GM11168 (cell line): Measurements from ENCODE around the gene NCBP3.

Source experiments
- in situ Hi-C: fragments of 300-500 bp; cut with MboI; formaldehyde crosslinking; loops from one replicate; pipeline ENCODE4 v1.12.0; 2022; ENCODE audit warnings: low sequenced_read_pairs; ENCODE audit not compliant: unreplicated experiment

Gene NCBP3, protein sequence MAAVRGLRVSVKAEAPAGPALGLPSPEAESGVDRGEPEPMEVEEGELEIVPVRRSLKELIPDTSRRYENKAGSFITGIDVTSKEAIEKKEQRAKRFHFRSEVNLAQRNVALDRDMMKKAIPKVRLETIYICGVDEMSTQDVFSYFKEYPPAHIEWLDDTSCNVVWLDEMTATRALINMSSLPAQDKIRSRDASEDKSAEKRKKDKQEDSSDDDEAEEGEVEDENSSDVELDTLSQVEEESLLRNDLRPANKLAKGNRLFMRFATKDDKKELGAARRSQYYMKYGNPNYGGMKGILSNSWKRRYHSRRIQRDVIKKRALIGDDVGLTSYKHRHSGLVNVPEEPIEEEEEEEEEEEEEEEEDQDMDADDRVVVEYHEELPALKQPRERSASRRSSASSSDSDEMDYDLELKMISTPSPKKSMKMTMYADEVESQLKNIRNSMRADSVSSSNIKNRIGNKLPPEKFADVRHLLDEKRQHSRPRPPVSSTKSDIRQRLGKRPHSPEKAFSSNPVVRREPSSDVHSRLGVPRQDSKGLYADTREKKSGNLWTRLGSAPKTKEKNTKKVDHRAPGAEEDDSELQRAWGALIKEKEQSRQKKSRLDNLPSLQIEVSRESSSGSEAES

GRCh38 chr17:3845621-3846436 lies at the start of gene NCBP3:
Gene NCBP3, minus strand, starts transcription at chr17:3846246. Its CDS starts 23 bp downstream, at chr17:3846223.
- in situ Hi-C loops: no loop called here

DNA sequence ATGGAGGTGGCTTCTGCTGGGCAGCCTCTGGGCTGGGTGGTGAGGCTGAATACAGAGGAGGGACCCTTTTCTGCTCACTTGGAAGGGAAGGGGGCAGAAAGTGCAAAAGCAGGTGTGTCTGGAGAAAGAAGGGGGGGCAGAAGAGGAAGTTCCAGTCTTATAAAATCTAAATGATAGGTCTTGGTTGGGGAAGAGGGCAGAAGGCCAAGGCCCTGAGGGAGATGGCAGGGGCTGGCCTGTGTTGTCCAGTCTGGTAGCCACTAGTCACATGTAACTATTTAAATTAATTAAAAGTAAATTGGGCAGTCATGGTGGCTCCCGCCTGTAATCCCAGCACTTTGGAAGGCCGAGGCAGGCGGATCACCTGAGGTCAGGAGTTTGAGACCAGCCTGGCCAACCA lies 49.3 kb upstream of the NCBP3 start:
- in situ Hi-C loops: no loop called here

GRCh38 chr17:3894911-3895343 lies 48.9 kb upstream of the NCBP3 start:
- in situ Hi-C loops: no loop called here

DNA sequence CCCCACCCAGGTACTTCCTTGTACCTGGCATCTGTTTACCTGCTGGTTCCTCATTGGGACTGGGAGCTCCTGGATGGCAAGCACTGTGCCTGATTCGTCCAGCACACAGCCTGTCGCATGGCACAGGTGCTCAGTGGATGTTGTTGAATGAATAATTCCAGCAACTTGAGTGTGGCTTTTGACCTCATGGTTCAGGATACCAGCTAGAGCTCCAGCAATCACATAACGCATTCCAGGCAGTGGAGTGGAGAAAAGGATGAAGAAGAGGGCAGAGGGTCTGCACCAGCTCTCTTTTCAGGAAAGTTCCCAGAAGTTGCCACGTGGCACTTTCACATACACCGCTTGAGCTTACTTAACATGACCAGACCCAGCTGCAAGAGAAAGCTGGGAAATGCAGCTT lies 48.1 kb upstream of the NCBP3 start:
- in situ Hi-C loops: no loop called here

- in situ Hi-C loops: no loop called here
These were observed 47.7 kb upstream of the NCBP3 start for GRCh38 chr17:3893720-3894116.

DNA sequence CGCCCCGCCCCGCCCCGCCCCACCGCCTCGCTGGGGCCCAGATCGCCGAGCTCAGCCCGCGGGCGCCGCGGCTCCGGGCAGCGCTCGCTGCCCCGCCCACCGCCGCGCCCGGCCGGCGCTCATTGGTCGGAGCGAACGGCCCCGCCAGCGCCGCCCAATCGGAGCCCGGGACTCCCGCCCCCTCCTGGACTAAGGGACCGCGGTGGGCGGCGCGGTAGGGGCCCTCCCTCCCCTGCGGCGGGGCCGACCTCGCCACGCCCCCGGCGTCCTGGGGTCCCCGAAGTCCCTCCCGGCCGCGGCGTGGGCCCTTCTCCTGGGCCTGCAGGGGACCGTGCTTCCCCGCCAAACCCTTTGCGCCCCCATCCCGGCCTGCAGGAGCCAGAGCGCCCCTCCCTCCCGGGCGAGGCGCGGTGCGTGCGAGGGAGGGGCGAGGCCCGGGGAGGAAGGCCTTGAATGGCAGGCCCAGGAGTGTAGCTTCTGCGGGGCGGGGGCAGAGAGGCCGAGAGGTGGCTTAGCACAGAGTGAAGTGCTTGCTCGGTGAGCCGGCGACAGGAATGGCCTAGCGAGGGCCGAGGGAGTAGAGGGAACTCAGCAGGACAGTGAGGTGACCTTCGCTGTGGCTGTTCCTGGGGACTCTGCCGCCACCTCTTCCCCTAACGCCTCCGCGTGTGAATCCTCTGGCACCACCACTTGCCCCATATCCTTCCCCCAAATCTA lies 47.1 kb upstream of the NCBP3 start, which contains the start of gene CAMKK1:
CAMKK1 (minus strand) TSS at position 51 of the 717 bp plus-strand sequence. CDS start 7,366 bp downstream, outside the sequence.
- in situ Hi-C loops: no loop called here

DNA sequence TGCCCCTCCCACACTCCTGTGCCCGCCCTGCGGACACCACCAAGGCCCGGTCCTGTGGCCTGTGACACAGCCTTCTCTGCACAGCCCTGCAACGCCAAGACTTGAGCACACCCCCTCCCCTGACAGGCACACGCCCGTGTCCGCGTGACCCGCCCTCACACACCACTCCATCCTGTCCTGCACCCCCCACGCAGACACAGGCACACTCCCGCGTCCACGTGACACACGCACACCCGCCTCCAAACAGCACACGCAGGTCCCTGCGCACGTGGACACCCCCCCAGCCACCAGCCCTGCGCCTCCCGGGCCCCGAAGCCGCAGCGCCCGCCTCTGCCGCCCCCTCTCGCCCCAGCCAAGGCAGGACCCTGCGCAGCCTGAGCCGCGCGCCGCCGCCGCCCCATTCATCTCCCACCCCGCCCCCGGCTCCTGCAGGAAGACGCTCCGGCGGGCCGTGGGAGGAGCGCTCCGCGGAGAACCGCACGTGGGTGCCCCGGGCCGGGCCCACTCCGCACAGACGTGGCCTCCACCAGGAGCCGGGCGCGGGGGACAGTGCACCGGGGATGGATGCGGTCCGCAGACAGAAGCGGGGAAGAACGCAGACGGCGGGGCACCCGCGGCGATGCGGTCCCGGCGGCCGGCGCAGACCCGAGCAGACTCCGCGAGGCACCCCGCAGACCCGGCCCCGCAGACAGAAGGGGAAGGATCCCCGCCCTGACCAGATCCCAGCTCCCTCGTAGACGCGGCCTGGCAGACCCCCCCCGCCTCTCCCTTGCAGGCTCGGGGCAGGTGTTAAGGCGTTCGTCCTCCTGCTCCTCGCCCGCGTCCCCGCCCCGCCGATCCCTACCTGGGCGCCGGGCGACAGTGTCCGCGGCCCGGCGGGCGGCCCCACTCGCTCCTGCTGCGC lies 46.3 kb upstream of the NCBP3 start:
- in situ Hi-C loops: no loop called here

DNA sequence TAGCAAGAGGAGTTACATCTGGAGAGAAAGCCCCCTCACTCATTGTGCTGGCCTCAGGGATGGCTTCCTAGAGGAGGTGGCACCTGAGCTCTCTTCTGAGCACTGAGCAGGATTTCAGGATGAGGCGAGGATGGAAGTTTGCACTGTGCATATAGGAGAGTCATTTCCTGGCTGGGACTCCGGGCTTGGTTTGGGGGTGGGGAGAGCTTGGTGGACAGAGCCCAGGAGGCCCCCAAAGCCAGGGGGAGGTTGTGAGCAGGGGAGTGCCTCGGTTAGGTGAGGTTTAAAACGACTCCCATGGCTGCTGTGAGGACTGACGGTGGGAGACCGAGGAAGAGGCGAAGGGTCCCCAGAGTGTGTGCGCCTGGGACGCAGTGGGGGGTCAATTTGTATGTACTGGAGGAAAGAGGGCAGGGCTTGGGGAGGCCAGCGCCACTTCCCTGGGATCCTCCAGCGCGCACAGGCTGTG lies 45.6 kb upstream of the NCBP3 start:
- in situ Hi-C loops: no loop called here

DNA sequence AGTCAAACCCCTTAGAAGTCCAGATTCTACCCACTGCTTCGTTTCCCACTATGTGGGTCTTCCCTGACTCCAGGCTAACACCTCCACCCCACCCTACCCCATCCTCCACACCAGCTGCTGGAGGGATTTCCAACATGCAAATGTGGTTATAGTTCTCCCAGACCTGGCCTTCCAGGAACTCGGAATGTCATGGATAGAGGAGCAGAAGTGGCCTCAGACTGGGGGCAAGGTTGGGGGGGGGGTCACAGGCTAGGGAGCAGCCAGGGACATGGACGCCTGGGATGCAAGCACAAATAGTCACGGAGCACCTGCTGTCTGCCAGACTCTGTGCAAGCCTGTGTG lies 44.8 kb upstream of the NCBP3 start:
- in situ Hi-C loops: no loop called here

- in situ Hi-C loops: no loop called here
These were observed 44.2 kb upstream of the NCBP3 start for GRCh38 chr17:3890082-3890877.

DNA sequence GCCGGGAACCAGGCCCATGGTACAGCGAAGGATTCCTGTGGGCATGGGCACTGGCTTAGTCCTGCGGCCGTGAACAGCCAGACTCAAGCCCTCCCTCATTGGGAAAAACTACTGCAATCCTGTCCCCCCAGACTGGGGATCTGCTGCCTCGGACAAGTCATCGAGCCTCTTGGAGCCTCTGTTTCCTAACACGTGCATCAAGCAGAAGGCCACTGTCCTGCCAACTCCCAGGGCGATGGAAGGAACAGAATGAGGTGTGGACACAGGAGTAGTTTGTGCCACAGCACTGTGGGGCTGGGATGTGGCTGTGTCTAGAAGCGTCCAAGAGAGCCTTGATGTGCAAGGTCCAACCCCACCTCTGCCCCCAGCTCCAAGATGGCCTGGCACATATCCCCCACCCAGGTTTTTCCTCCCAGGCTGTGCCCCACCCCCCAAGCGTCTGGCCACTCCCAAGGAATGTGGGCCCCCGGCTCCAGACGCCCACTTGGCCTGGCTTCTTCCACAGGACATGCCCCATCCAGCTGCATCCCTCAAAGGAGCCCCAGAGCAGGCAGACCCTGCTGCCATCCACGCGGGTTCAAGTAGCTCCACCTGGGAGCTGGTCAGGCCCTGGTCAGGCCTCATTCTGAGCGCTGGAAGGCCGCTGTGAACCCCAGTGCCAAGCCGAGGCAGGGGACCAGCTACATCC lies 43.4 kb upstream of the NCBP3 start:
- in situ Hi-C loops: no loop called here

- in situ Hi-C loops: no loop called here
These were observed 42.5 kb upstream of the NCBP3 start for GRCh38 chr17:3888343-3889171.

DNA sequence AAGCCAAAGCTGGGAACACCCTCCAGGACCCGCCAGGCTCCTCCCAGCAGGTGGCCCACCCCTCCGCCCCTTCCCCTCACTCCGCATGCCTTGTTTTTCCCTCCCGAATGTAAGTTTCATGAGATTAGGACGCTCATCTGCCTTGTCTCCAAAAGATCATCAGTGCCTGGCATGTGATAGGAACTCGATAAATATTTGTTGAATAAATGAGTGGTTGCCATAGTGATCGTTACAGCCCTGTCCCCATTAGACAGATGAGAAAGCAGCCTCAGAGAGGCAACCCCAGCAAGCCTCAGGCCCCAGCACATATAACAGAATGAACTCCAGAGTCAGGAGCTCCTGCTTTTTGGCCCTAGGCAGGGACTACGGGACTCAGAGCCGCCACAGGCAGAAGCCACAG lies 41.8 kb upstream of the NCBP3 start:
- in situ Hi-C loops: no loop called here

- in situ Hi-C loops: no loop called here
These were observed 41.3 kb upstream of the NCBP3 start for GRCh38 chr17:3887394-3887793.

GRCh38 chr17:3886776-3887175 lies 40.7 kb upstream of the NCBP3 start:
- in situ Hi-C loops: no loop called here

- in situ Hi-C loops: no loop called here
These were observed 39.9 kb upstream of the NCBP3 start for GRCh38 chr17:3885970-3886369.

DNA sequence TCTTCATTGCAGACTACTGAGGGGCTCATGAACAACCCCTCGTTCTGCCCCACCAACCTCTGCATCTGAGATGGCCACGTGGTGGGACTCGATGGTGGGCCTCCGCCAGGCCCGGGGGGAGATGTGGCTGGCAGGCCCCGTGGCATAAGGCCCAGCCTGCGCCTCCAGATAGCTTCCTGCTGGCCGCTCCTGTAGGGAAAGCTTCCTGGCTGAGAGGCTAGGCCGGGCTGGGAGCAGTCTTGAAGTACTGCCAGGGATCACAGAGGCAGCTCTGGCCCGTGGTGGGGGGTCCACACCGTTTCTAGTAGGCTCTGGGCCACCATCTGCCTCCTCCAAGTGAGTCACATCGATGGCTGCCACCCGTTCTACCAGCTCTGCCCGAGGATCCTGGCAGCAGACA lies 39.2 kb upstream of the NCBP3 start:
- in situ Hi-C loops: no loop called here
